GM19099 (cell line): ENCODE data around the gene CPN1.

ENCODE experiments used
- POLR2A ChIP-seq: IDR thresholded peaks from 3 replicates; pipeline ENCODE4 v1.6.1; 2011; ENCODE audit warnings: low read depth; ENCODE audit not compliant: insufficient read length; ENCODE audit errors: extremely low read depth

CPN1 gene

GRCh38 chr10:100041306-100042002 lies 40.2 kb downstream of the CPN1 start:
- TF ChIP-seq POLR2A = no peak

GRCh38 chr10:100038561-100039071 lies 43.1 kb downstream of the CPN1 start:
- TF ChIP-seq POLR2A = no peak

DNA sequence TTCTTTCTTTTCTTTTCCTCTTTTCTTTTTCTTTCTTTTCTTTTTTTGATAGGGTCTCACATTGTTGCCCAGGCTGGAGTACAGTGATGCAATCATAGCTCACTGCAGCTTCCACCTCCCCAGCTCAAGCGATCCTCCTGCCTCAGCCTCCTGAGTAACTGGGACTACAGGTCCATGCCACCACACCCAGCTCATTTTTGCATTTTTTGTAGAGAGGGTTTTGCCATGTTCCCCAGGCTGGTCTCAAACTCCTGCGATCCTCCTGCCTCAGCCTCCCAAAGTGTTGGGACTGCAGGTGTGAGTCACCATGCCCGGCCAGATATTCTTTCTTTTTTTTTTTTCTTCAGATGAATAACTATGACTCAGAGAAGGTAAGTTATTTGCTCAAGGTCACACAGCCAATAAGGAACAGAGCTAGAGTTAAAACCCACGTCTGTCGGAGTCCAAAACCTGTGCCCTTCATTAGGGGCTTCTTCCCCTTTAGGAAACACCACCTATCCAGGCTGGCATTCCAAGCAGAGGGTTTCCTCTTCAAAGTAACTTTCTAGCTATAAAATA lies 43.8 kb downstream of the CPN1 start:
- no peak for TF ChIP-seq POLR2A

DNA sequence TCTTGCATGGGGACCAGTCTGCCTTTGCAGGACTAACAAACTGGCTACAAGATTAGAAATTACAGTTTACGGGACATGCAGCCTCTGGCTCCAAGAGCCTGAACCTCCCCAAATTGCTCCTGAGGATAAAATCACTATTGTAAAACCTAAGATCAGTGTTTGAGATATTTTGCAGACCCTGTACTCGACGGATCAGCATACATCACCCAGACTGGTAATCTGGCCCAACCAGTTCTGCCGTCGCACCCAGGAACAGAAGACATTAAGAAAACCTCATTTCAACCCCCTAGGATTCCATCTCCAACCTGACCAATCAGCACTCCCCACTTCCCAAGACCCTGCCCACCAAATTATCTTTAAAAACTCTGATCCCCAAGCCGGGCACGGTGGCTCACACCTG lies 44.8 kb downstream of the CPN1 start:
- TF ChIP-seq POLR2A = no peak

DNA sequence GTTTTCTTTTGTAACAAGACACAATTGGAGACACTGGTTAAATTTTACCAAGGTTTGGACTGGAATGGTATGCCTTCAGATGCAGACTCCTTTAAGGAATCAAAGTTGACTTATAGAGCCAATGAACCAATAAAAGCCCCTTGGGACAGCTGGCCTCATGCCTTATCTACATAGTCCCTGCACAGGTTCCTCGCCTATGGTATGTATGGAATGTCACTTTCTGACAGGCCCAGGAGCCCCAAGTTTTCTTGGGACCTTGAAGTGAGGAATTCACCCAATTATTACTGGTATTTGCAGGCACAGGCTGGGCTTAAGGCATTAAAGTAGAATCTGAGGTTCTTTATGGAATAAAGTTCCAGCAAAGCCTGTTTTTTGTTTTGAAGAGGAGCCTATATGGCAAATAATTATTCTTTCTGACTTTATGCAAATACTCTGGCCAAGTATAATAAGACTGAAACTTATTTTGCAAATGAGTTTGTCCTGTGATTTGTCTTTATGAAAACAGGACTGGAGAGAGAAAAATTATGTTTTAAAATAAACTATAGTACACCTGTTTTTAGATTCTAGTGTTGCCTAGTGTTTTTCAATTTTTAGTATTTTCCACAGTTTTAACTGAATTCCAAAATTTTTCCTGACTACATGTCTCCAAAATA lies 47.8 kb downstream of the CPN1 start:
- TF ChIP-seq POLR2A = no peak

DNA sequence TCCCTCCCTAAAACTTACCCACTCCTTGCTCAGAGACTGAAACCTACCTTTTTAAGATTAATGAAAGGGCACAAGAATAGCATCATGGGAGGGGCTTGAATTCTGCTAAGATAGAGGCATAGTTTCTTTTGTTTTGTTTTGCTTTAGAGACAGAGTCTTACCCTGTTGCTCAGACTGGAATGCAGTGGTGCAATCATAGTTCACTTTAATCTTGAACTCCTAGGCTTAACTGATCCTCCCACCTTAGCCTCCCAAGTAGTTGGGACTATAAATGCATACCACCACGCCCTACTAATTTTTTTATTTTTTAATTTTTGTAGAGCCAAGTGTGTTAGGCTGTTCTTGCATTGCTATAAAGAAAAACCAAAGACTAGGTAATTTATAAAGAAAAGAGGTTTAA lies 54.3 kb downstream of the CPN1 start:
- no peak for TF ChIP-seq POLR2A

GRCh38 chr10:100025576-100025975 lies 56.1 kb downstream of the CPN1 start:
- no peak for TF ChIP-seq POLR2A

DNA sequence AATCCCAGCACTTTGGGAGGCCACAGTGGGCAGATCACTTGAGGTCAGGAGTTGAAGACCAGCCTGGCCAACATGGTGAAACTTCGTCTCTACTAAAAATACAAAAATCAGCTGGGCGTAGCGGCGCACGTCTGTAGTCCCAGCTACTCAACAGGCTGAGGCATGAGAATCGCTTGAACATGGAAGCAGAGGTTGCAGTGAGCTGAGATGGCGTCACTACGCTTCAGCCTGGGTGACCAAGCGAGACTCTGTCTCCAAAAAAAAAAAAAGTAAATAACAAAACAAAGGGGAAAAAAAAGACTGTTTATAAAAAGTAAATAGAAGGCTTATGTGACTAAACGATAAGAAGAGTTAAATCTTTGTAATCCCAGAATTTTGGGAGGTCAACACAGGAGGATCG lies 56.9 kb downstream of the CPN1 start:
- TF ChIP-seq POLR2A = no peak

- TF ChIP-seq POLR2A = no peak
These were observed 59.3 kb downstream of the CPN1 start for GRCh38 chr10:100022403-100022802.

- no peak for TF ChIP-seq POLR2A
These were observed 60.3 kb downstream of the CPN1 start for GRCh38 chr10:100021322-100021721.

DNA sequence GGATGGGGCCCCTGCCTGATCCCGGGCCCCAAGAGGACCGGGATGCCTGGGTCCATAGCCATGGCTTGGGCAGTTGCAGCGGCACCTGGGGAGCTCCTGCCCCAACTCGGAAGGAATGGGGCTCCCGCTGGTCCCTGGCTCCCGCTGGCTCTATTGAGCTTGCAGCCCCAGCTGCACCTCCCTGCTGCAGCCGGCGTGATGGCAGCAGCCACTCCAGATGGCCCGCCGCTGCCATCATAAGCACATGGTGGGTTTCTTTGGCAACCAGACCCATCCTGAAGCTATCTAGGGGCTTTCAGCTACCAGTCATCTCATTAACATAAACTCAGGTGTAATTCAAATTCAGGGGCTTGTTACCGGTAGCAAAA lies 60.8 kb downstream of the CPN1 start:
- TF ChIP-seq POLR2A = no peak

DNA sequence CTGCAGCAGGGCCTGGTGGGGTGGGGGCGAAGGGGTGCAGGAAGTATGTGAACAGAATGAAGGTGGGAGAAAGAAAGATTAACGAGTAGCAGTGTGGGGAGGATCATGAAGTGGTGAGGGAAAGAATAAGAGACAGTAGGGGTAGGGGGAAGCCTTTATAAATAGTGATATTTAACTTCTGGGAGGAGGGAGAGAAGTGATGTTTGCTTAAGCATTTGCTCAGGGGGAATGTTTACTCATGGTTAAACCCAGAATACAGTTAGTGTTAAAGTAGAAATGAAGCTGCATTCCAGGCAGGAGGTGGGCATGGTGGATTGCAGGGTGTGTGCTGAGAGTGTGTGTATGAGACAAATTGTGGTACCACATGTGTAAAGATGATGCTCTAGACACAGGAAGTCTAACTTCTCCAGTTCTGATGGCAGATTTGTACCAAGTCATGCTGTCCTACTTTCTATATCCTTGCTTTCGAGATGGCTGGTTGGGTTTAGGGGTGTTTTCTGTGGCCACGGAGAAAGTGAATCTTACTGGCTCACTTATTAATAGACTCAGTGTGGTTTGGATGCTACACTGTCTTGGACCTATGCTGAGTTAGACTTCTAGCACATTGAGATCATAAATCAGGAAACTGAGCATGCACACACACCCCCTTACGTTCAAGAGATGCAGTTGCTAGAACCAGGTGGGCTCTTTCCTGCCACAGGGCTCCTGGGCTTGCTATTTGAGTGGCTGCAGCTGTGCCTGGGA lies 61.4 kb downstream of the CPN1 start:
- no peak for TF ChIP-seq POLR2A

DNA sequence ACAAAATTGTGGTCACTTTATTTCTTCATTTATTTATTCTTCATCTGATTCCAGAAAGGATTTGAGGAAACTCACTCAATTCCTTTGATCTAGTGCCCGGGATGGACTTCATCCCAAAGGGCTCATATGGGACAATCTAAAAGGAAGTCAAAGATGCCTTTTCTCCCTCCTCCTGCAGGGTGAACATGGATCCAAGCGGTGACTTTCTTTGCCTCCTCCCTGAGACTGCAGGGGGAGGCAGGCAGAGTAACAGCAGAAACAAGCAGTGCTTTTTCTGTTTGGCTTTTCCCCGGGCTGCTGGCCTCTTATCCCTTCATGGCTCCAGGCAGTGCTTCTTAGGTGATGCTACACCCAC lies 61.9 kb downstream of the CPN1 start:
- no peak for TF ChIP-seq POLR2A

GRCh38 chr10:100014071-100014762 lies 67.5 kb downstream of the CPN1 start:
- no peak for TF ChIP-seq POLR2A

DNA sequence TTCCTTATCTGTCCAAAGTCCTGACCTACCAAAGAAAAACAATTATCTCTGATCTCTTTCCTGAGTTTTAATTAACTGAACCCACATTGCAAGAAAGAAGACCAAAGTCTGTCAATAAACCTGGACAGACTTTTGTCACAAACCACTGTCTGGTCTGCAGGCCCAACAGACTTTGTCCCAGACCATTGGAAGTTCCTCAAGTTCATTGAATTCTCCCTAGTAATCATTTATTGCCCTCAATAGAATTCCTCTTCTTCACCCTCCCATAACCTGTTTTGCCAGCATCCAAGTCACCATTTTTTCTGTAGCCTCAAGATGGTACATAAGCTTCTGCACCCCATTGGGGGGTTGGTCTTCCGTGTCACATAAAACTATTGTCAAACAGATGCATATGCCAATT lies 68.0 kb downstream of the CPN1 start:
- TF ChIP-seq POLR2A = no peak

GRCh38 chr10:100009793-100010676 lies 71.6 kb downstream of the CPN1 start, which contains the start of gene DNMBP:
Gene DNMBP (minus strand): TSS chr10:100009947. CDS start chr10:99972124, 37,823 bp downstream.
- peak; percentile 51 for TF ChIP-seq POLR2A
